Measurements from ENCODE around the gene LASP1NB.
"Not testable (repeated sequence)": the region's sequence is repeated elsewhere in the genome, so short reads cannot be mapped to it uniquely, and the experiment has no call there.

The LASP1NB gene

DNA sequence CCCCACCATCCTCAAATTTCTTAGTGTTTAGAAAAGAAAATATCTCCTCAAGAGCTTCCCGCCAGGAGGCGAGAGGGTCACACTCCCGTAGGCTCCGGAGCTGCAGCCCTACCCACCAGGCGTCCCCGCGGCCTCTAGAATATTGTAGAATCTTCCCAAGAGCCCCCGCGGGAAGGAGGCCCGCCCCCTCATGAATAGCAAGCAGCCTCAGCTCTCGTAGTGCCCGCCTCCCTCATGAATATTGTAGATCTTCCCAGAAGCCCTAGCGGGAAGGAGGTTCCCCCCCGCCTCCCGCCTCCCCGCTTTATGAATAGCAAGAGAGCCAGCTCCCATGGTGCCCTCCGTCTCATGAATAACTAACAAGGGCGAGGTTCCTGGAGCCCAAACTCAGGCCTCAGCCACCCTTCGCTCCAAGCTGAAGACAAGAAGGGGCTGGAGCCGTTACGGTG is 41.9 kb downstream of the LASP1NB start, which contains the start of gene FBXO47:
Gene FBXO47 (minus strand): TSS at position 114 of the 449 bp plus-strand sequence. CDS start 4,378 bp downstream, outside the sequence.
- DNase-seq (ENCODE audit: extremely low spot score), result peak; percentile 57
- TF ChIP-seq, protein P1, sequence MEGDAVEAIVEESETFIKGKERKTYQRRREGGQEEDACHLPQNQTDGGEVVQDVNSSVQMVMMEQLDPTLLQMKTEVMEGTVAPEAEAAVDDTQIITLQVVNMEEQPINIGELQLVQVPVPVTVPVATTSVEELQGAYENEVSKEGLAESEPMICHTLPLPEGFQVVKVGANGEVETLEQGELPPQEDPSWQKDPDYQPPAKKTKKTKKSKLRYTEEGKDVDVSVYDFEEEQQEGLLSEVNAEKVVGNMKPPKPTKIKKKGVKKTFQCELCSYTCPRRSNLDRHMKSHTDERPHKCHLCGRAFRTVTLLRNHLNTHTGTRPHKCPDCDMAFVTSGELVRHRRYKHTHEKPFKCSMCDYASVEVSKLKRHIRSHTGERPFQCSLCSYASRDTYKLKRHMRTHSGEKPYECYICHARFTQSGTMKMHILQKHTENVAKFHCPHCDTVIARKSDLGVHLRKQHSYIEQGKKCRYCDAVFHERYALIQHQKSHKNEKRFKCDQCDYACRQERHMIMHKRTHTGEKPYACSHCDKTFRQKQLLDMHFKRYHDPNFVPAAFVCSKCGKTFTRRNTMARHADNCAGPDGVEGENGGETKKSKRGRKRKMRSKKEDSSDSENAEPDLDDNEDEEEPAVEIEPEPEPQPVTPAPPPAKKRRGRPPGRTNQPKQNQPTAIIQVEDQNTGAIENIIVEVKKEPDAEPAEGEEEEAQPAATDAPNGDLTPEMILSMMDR (IDR thresholded peaks at IDR 0.05; ENCODE audit: control extremely low read depth, extremely low read depth, low read depth, missing control alignments), result no peak
- CTCF ChIA-PET, result interaction anchor here (1.2 to 1.5 kb wide), 3 partner anchors 16 to 104 kb away, joined by 3 to 7 read pairs (median 3); partner anchors contain the start of gene LASP1NB
- POLR2A ChIA-PET, result no interaction called here

DNA sequence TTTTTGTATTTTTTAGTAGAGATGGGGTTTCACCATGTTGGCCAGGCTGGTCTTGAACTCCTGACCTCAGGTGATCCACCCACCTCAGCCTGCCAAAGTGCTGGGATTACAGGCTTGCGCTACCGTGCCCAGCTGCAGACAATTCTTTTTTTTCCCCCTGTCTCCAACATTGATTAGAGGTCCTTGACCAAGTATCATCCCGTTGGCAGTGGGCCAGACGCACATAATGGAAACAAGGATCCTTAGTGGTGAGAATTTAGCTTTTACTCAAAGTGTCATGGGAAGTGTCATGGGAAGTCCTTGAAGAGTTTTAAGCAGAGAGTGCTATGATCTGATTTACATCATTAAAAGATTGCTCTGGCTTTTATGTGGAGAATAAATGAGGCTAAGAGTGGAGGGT is 43.9 kb downstream of the LASP1NB start:
- CTCF ChIA-PET, result interaction anchor here (2.0 kb wide), 1 partner anchor 14 kb away, joined by 6 read pairs; no protein-coding TSS in a partner anchor
- TF ChIP-seq, protein P1 (IDR thresholded peaks at IDR 0.05; ENCODE audit: control extremely low read depth, extremely low read depth, low read depth, missing control alignments), result no peak
- DNase-seq (ENCODE audit: extremely low spot score), result no peak
- POLR2A ChIA-PET, result no interaction called here

DNA sequence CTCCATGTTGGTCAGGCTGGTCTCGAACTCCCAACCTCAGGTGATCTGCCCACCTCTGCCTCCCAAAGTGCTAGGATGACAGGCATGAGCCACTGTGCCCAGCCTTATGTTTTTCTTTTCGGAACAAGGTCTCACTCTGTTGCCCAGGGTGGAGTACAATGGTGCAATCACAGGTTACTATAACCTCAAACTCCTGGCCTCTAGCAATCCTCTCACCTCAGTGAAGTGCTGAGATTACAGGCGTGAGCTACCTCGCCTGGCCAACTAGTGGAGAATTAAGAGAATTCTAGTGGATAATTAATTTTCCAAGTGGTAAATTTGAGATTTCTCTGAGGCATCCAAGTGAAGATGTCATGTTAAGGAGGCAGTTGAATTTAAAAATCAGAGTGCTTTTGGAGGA is 44.7 kb downstream of the LASP1NB start:
- ChIA-PET POLR2A (no interaction called here), CTCF (no interaction called here)
- TF ChIP-seq, protein P1 (IDR thresholded peaks at IDR 0.05; ENCODE audit: control extremely low read depth, extremely low read depth, low read depth, missing control alignments), result no peak
- DNase-seq (ENCODE audit: extremely low spot score), result no peak

DNA sequence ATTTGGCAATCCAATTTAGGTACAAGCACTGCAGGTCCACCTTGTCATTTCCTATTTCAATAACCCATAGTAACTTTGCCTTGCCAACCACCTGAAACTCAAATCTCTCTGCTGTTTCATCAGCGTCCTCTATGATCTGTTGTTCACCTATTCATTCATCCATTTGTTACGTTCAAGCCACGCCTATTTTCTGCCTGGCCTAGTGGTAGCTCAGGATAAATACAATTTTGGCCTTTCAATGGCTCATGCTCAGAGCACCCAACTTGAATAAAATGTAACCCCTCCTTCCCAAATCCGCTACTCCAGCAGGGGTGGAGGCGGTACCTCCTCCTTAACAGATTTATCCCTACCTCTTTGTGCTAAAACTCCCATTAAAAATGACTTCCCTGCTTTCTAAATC is 45.4 kb downstream of the LASP1NB start:
- DNase-seq (ENCODE audit: extremely low spot score), result no peak
- TF ChIP-seq, protein P1 (IDR thresholded peaks at IDR 0.05; ENCODE audit: control extremely low read depth, extremely low read depth, low read depth, missing control alignments), result no peak
- POLR2A ChIA-PET, result no interaction called here
- CTCF ChIA-PET, result interaction anchor here (2.0 kb wide), 1 partner anchor 12 kb away, joined by 9 read pairs; no protein-coding TSS in a partner anchor

DNA sequence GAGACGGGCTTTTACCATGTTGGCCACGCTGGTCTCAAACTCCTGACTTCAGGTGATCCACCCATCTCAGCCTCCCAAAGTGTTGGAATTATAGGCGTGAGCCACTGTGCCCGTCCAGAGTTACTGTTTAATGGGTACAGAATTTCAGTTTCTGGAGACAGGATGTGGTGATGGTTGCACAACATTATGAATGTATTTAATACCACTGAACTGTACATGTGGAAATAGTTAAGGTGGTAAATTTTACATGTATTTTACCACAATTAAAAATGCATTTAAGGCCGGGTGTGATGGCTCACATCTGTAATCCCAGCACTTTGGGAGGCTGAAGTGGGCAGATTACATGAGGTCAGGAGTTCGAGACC is 50.8 kb downstream of the LASP1NB start:
- POLR2A ChIA-PET; DNase-seq (ENCODE audit: extremely low spot score): not testable (repeated sequence)
- CTCF ChIA-PET, result interaction anchor here (1.3 to 1.4 kb wide), 2 partner anchors 177 to 199 kb away, joined by 3 to 4 read pairs; no protein-coding TSS in a partner anchor

DNA sequence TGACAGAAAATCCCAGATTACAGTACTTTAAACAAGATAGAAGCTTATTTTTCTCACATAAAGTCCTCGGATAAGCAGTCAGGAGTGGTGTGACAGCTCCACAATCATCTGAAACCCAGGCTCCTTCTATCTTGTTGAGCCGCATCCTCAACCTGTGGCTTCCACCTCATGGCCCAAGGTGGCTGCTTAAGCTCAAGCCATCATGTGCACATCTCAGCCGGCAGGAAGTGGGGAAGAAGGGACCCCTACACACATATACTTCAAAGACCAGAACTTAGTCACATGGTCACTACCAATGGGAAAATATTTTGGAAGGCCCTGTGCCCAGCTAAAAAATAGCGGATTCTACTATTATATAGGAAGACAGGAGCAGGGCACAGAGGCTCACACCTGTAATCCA is 52.8 kb downstream of the LASP1NB start:
- TF ChIP-seq, protein P1 (IDR thresholded peaks at IDR 0.05; ENCODE audit: control extremely low read depth, extremely low read depth, low read depth, missing control alignments), result no peak
- no peak for DNase-seq (ENCODE audit: extremely low spot score)
- CTCF ChIA-PET, result interaction anchor here (2.2 to 9.2 kb wide), 2 partner anchors 174 to 186 kb away, joined by 7 to 143 read pairs; partner anchors contain the start of gene PLXDC1
- POLR2A ChIA-PET, result interaction anchor here (0.6 kb wide), 1 partner anchor 1619 kb away, joined by 5 read pairs; no protein-coding TSS in a partner anchor
